ENCODE measurements around the gene SNTG2. TPM values are rescaled to one million over a fixed set of nuclear protein-coding genes. Genes with fewer than 3 reads are reported as not detected.

SNTG2 gene
- total RNA-seq, 4 donors from 2014 or later: 0.99 to 3.9 (median 2.3) TPM

- Histone ChIP-seq H3K27me3 (peaks cover 7% of the 10 kb centered on the region), H3K9me3 (no peaks in the 10 kb centered on the region), H3K27ac (no peak overlapping the region), H3K36me3 (no peaks in the 10 kb centered on the region), H3K4me1 (no peaks in the 10 kb centered on the region), H3K4me3 (no peak overlapping the region)
- whole genome bisulfite sequencing: 73% methylated on average over 7 of the region's 7 CpGs
- TF ChIP-seq POLR2A (IDR thresholded peaks at IDR 0.05) (no peak), POLR2AphosphoS5 (IDR thresholded peaks at IDR 0.05) (no peak), CTCF (IDR thresholded peaks at IDR 0.05) (no peak), EP300 (IDR thresholded peaks at IDR 0.05) (no peak)
- no peak for DNase-seq (ENCODE audit: low spot score in 2 of 2)
These were observed 34.8 kb downstream of the SNTG2 start for GRCh38 chr2:985317-985898.

- Histone ChIP-seq H3K27me3 (peaks cover 7% of the 10 kb centered on the region), H3K9me3 (no peaks in the 10 kb centered on the region), H3K4me3 (no peak overlapping the region), H3K36me3 (no peaks in the 10 kb centered on the region), H3K27ac (no peak overlapping the region), H3K4me1 (no peaks in the 10 kb centered on the region)
- DNase-seq (ENCODE audit: low spot score in 2 of 2): no peak
- 99% methylated on average over 16 of the region's 16 CpGs for WGBS
- TF ChIP-seq EP300 (IDR thresholded peaks at IDR 0.05) (no peak), CTCF (IDR thresholded peaks at IDR 0.05) (no peak), POLR2A (IDR thresholded peaks at IDR 0.05) (no peak), POLR2AphosphoS5 (IDR thresholded peaks at IDR 0.05) (no peak)
These were observed 37.1 kb downstream of the SNTG2 start for GRCh38 chr2:987789-988188.

GRCh38 chr2:989781-990467 lies 39.3 kb downstream of the SNTG2 start:
- no peak for DNase-seq (ENCODE audit: low spot score in 2 of 2)
- no peak overlapping the region for H3K4me3 ChIP-seq

GRCh38 chr2:990970-991369 lies 40.3 kb downstream of the SNTG2 start:
- no peaks in the 10 kb centered on the region for H3K9me3 ChIP-seq
- H3K27me3 ChIP-seq: no peaks in the 10 kb centered on the region
- H3K4me1 ChIP-seq: no peaks in the 10 kb centered on the region
- no peaks in the 10 kb centered on the region for H3K36me3 ChIP-seq
- H3K27ac ChIP-seq: no peak overlapping the region
- TF ChIP-seq POLR2A (IDR thresholded peaks at IDR 0.05) (no peak), EP300 (IDR thresholded peaks at IDR 0.05) (no peak), POLR2AphosphoS5 (IDR thresholded peaks at IDR 0.05) (no peak), CTCF (IDR thresholded peaks at IDR 0.05) (no peak)
- no peak for DNase-seq (ENCODE audit: low spot score in 2 of 2)
- no peak overlapping the region for H3K4me3 ChIP-seq

More at GRCh38 chr2:989781-990467, 39.3 kb downstream of the SNTG2 start:
- 90% methylated on average over 8 of the region's 8 CpGs for WGBS
- TF ChIP-seq POLR2AphosphoS5 (IDR thresholded peaks at IDR 0.05) (no peak), EP300 (IDR thresholded peaks at IDR 0.05) (no peak), POLR2A (IDR thresholded peaks at IDR 0.05) (no peak)
- H3K27me3 ChIP-seq: no peaks in the 10 kb centered on the region
- no peaks in the 10 kb centered on the region for H3K4me1 ChIP-seq
- no peak overlapping the region for H3K27ac ChIP-seq
- H3K9me3 ChIP-seq: no peaks in the 10 kb centered on the region
- H3K36me3 ChIP-seq: no peaks in the 10 kb centered on the region

- no peaks in the 10 kb centered on the region for H3K9me3 ChIP-seq
- WGBS: 68% methylated on average over 2 of the region's 2 CpGs
- no peaks in the 10 kb centered on the region for H3K4me1 ChIP-seq
- no peaks in the 10 kb centered on the region for H3K27me3 ChIP-seq
- no peak overlapping the region for H3K27ac ChIP-seq
- no peak for DNase-seq (ENCODE audit: low spot score in 2 of 2)
- TF ChIP-seq CTCF (IDR thresholded peaks at IDR 0.05) (no peak), EP300 (IDR thresholded peaks at IDR 0.05) (no peak), POLR2AphosphoS5 (IDR thresholded peaks at IDR 0.05) (no peak), POLR2A (IDR thresholded peaks at IDR 0.05) (no peak)
- no peaks in the 10 kb centered on the region for H3K36me3 ChIP-seq
- H3K4me3 ChIP-seq: no peak overlapping the region
These were observed 51.7 kb downstream of the SNTG2 start for GRCh38 chr2:1002350-1002749.
